HUDEP-2 (cell line): ENCODE measurements around the gene SMARCC1.

Experiments used
- DNase-seq, 76 experiments: peaks; one replicate each; lab custom pipeline; 2025; ENCODE audit not compliant: unreplicated experiment in 76 of 76; lab: John Stamatoyannopoulos, UW

SMARCC1 gene

GRCh38 chr3:47601281-47601680, 180.4 kb downstream of the SMARCC1 start:
- no peak for DNase-seq

GRCh38 chr3:47594792-47595191, 186.9 kb downstream of the SMARCC1 start:
- no peak for DNase-seq

GRCh38 chr3:47592066-47592795, 189.5 kb downstream of the SMARCC1 start:
- DNase-seq: no peak

GRCh38 chr3:47590216-47590615, 191.5 kb downstream of the SMARCC1 start:
- DNase-seq: no peak

GRCh38 chr3:47588587-47588986, 193.1 kb downstream of the SMARCC1 start:
- no peak for DNase-seq

- DNase-seq: no peak
Measured at GRCh38 chr3:47588053-47588452, 193.6 kb downstream of the SMARCC1 start.

GRCh38 chr3:47586746-47587145, 194.9 kb downstream of the SMARCC1 start:
- no peak for DNase-seq

GRCh38 chr3:47583320-47584075, 198.2 kb downstream of the SMARCC1 start:
- DNase-seq: no peak

GRCh38 chr3:47581835-47582234, 199.9 kb downstream of the SMARCC1 start:
- no peak for DNase-seq

GRCh38 chr3:47581422-47581821, 200.3 kb downstream of the SMARCC1 start:
- DNase-seq: no peak

- DNase-seq: no peak
Measured at GRCh38 chr3:47580481-47580880, 201.2 kb downstream of the SMARCC1 start.

GRCh38 chr3:47579875-47580274, 201.8 kb downstream of the SMARCC1 start:
- DNase-seq: no peak

- peak in 3 of 76 experiments; percentile 4 to 21 (median 5) for DNase-seq
Measured at GRCh38 chr3:47578691-47579632, 202.7 kb downstream of the SMARCC1 start, which contains the start of gene CSPG5. CSPG5 (minus strand) TSS chr3:47578865; CDS start chr3:47578693, 172 bp downstream.

- DNase-seq: peak in 49 of 76 experiments; percentile 4 to 64 (median 41)
Measured at GRCh38 chr3:47578119-47578632, 203.5 kb downstream of the SMARCC1 start.

- no peak for DNase-seq
Measured at GRCh38 chr3:47577583-47578118, 204.0 kb downstream of the SMARCC1 start.

GRCh38 chr3:47573190-47574172, 208.2 kb downstream of the SMARCC1 start:
- DNase-seq: no peak

- DNase-seq: no peak
Measured at GRCh38 chr3:47571391-47572175, 210.1 kb downstream of the SMARCC1 start.

- DNase-seq: peak in 22 of 76 experiments; percentile 8 to 43 (median 16)
Measured at GRCh38 chr3:47568901-47569300, 212.8 kb downstream of the SMARCC1 start.
